H1 (cell line): ENCODE data around the gene PDE1C. TPM values are rescaled to one million over a fixed set of nuclear protein-coding genes. Genes with fewer than 3 reads are reported as not detected.

Experiments
- CTCF ChIA-PET: fragments of 300-600 bp; sonication (Branson Sonifier 250); formaldehyde crosslinking; loops from one replicate; lab custom pipeline; 2021; ENCODE audit not compliant: partially characterized antibody; lab: Charles Lee
- POLR2A ChIA-PET: fragments of 300-600 bp; sonication (Branson Sonifier 250); formaldehyde crosslinking; loops from one replicate; lab custom pipeline; 2021; ENCODE audit warnings: inconsistent platforms; ENCODE audit not compliant: partially characterized antibody; lab: Charles Lee
- DNase-seq, 2 experiments: peaks; one replicate each; pipeline versions ENCODE4 v3.0.0 to v3.0.0-alpha.2; 2010 to 2022; ENCODE audit warnings: low spot score in 2 of 2, low read depth in 1 of 2, mixed read lengths in 1 of 2
- FAIRE-seq: peaks from 2 replicates; lab custom pipeline; 2011; peaks lifted over from hg19 to GRCh38; lab: Jason Lieb, UNC
- H2AFZ ChIP-seq: 2 replicates; pipeline ENCODE4 v1.8.1; 2012; ENCODE audit warnings: low read length, inconsistent platforms
- H2AK5ac ChIP-seq: 2 replicates; pipeline ENCODE4 v1.6.1; 2013; ENCODE audit warnings: low read depth, low read length
- H2BK120ac ChIP-seq: replicated peaks from 2 replicates; pipeline ENCODE3; 2013; ENCODE audit warnings: low read depth, low read length, inconsistent platforms
- H2BK12ac ChIP-seq: 2 replicates; pipeline ENCODE4 v1.6.1; 2013; ENCODE audit warnings: low read depth, low read length
- H2BK15ac ChIP-seq: 2 replicates; pipeline ENCODE4 v1.6.1; 2013; ENCODE audit warnings: low read length
- H2BK20ac ChIP-seq: 2 replicates; pipeline ENCODE4 v1.6.1; 2013; ENCODE audit warnings: low read length
- H2BK5ac ChIP-seq: 2 replicates; pipeline ENCODE4 v1.6.1; 2013; ENCODE audit warnings: low read depth, low read length
- H3K14ac ChIP-seq: 2 replicates; pipeline ENCODE4 v1.6.1; 2013; ENCODE audit warnings: inconsistent platforms; ENCODE audit not compliant: insufficient read length
- H3K18ac ChIP-seq: 2 replicates; pipeline ENCODE4 v1.6.1; 2013; ENCODE audit warnings: low read length; ENCODE audit errors: extremely low read depth
- H3K23ac ChIP-seq: 2 replicates; pipeline ENCODE4 v1.6.1; 2013; ENCODE audit warnings: inconsistent platforms; ENCODE audit not compliant: insufficient read length
- H3K23me2 ChIP-seq: 2 replicates; pipeline ENCODE4 v1.6.1; 2013; ENCODE audit warnings: low read depth, low read length
- H3K27ac ChIP-seq: 2 replicates; pipeline ENCODE4 v1.6.1; 2011; ENCODE audit warnings: low read depth, low read length, inconsistent platforms
- H3K27me3 ChIP-seq, 4 experiments: replicated peaks in 1 of 4; 1 replicate in 1 of 4; 2 replicates in 3 of 4; pipeline versions ENCODE4 v1.6.1 to v1.8.1; 2011 to 2013; ENCODE audit warnings: low read length in 3 of 4, mild to moderate bottlenecking in 3 of 4, inconsistent platforms in 2 of 4, mixed read lengths in 2 of 4, moderate library complexity in 1 of 4; ENCODE audit not compliant: control insufficient read depth in 3 of 4, insufficient read depth in 3 of 4; ENCODE audit errors: extremely low read depth in 1 of 4
- H3K36me3 ChIP-seq, 4 experiments: 2 replicates each; pipeline versions ENCODE4 v1.6.1 to v1.8.1; 2011 to 2013; ENCODE audit warnings: mild to moderate bottlenecking in 4 of 4, low read length in 3 of 4, moderate library complexity in 2 of 4, control low read depth in 1 of 4, inconsistent platforms in 1 of 4; ENCODE audit not compliant: insufficient read depth in 4 of 4, control insufficient read depth in 2 of 4
- H3K4ac ChIP-seq: replicated peaks from 2 replicates; pipeline ENCODE3; 2013; ENCODE audit warnings: low read length, low read depth, mixed read lengths, inconsistent platforms; ENCODE audit not compliant: insufficient read length
- H3K4me1 ChIP-seq, 4 experiments: replicated peaks in 1 of 4; 1 replicate in 1 of 4; 2 replicates in 3 of 4; pipeline versions ENCODE4 v1.6.1 to v1.8.1; 2011 to 2013; ENCODE audit warnings: low read length in 3 of 4, inconsistent platforms in 2 of 4, mixed read lengths in 1 of 4; ENCODE audit not compliant: insufficient read depth in 4 of 4, control insufficient read depth in 3 of 4
- H3K4me2 ChIP-seq, 2 experiments: 2 replicates each; pipeline versions ENCODE4 v1.6.1 to v1.8.1; 2011 to 2013; ENCODE audit warnings: low read depth in 2 of 2, low read length in 2 of 2, control low read depth in 1 of 2, inconsistent platforms in 1 of 2, mild to moderate bottlenecking in 1 of 2; ENCODE audit not compliant: insufficient read depth in 1 of 2
- H3K4me3 ChIP-seq, 4 experiments: fragments of 200-600, 300-600 bp in 1 of 4; sonication (generic), shearing (Covaris generic), sonication (Bioruptor Twin) in 1 of 4; 2 replicates each; pipeline versions ENCODE4 v1.5.1 to v1.8.1; 2011 to 2016; ENCODE audit warnings: low read length in 4 of 4, low read depth in 3 of 4, control low read depth in 2 of 4, inconsistent platforms in 2 of 4, mild to moderate bottlenecking in 2 of 4, mixed read lengths in 1 of 4, moderate library complexity in 1 of 4; ENCODE audit not compliant: insufficient read depth in 2 of 4; ENCODE audit errors: extremely low read depth in 1 of 4
- H3K56ac ChIP-seq: replicated peaks from 2 replicates; pipeline ENCODE3; 2013; ENCODE audit warnings: low read depth, mild to moderate bottlenecking, mixed read lengths, low read length, inconsistent platforms; ENCODE audit not compliant: insufficient read length
- H3K79me1 ChIP-seq: 2 replicates; pipeline ENCODE4 v1.6.1; 2013; ENCODE audit warnings: low read depth, low read length, control low read depth
- H3K79me2 ChIP-seq, 2 experiments: 2 replicates each; pipeline versions ENCODE4 v1.6.1 to v1.8.1; 2012 to 2013; ENCODE audit warnings: low read length in 2 of 2, mild to moderate bottlenecking in 2 of 2, inconsistent platforms in 1 of 2; ENCODE audit not compliant: insufficient read depth in 2 of 2, control insufficient read depth in 1 of 2
- H3K9ac ChIP-seq, 4 experiments: replicated peaks in 1 of 4; 1 replicate in 1 of 4; 2 replicates in 3 of 4; pipeline versions ENCODE4 v1.6.1 to v1.8.1; 2011 to 2013; ENCODE audit warnings: low read depth in 3 of 4, low read length in 3 of 4, control low read depth in 2 of 4, mild to moderate bottlenecking in 2 of 4, moderate library complexity in 2 of 4, inconsistent platforms in 1 of 4; ENCODE audit errors: extremely low read depth in 1 of 4
- H3K9me3 ChIP-seq, 2 experiments: 2 replicates each; pipeline versions ENCODE4 v1.6.1 to v1.8.1; 2012 to 2013; ENCODE audit warnings: mild to moderate bottlenecking in 2 of 2, moderate library complexity in 2 of 2, control low read depth in 1 of 2, inconsistent platforms in 1 of 2, low read depth in 1 of 2, low read length in 1 of 2, mixed read lengths in 1 of 2; ENCODE audit not compliant: insufficient read depth in 2 of 2
- H4K20me1 ChIP-seq, 2 experiments: replicated peaks in 1 of 2; 2 replicates each; pipeline versions ENCODE3 to v1.8.1; 2011 to 2013; ENCODE audit warnings: inconsistent platforms in 2 of 2, low read length in 2 of 2, mild to moderate bottlenecking in 1 of 2; ENCODE audit not compliant: insufficient read depth in 2 of 2, control insufficient read depth in 1 of 2
- H4K5ac ChIP-seq: 2 replicates; pipeline ENCODE4 v1.6.1; 2013; ENCODE audit warnings: low read length, low read depth, mixed read lengths, inconsistent platforms; ENCODE audit not compliant: insufficient read length
- H4K8ac ChIP-seq: 2 replicates; pipeline ENCODE4 v1.8.0; 2013; ENCODE audit warnings: mild to moderate bottlenecking, moderate library complexity, low read length, inconsistent platforms; ENCODE audit not compliant: insufficient read depth; ENCODE audit errors: extremely low read depth
- H4K91ac ChIP-seq: replicated peaks from 2 replicates; pipeline ENCODE3; 2013; ENCODE audit warnings: low read length, mixed read lengths, inconsistent platforms; ENCODE audit not compliant: insufficient read length
- BACH1 ChIP-seq: IDR thresholded peaks from 2 replicates; pipeline ENCODE4 v1.6.1; 2012; ENCODE audit warnings: low read length, improper control_type of control experiment
- CHD1 ChIP-seq: IDR thresholded peaks from 2 replicates; pipeline ENCODE4 v1.6.1; 2012; ENCODE audit warnings: low read depth, low read length, improper control_type of control experiment
- CHD2 ChIP-seq: IDR thresholded peaks from 2 replicates; pipeline ENCODE4 v1.6.1; 2012; ENCODE audit warnings: low read length, improper control_type of control experiment
- EP300 ChIP-seq, 2 experiments: IDR thresholded peaks; 1 replicate in 1 of 2; 2 replicates in 1 of 2; pipeline ENCODE4 v1.6.1; 2011 to 2012; ENCODE audit warnings: low read depth in 2 of 2, low read length in 2 of 2, mild to moderate bottlenecking in 2 of 2, borderline replicate concordance in 1 of 2, inconsistent platforms in 1 of 2, moderate library complexity in 1 of 2
- NRF1 ChIP-seq: IDR thresholded peaks from 2 replicates; pipeline ENCODE4 v1.6.1; 2011; ENCODE audit warnings: mild to moderate bottlenecking, low read depth, low read length, improper control_type of control experiment
- POLR2A ChIP-seq, 2 experiments: IDR thresholded peaks; 1 replicate in 1 of 2; 2 replicates in 1 of 2; pipeline ENCODE4 v1.6.1; 2011; ENCODE audit warnings: low read depth in 2 of 2, low read length in 2 of 2, mild to moderate bottlenecking in 2 of 2; ENCODE audit errors: control extremely low read depth in 1 of 2
- RAD21 ChIP-seq, 2 experiments: IDR thresholded peaks in 1 of 2; conservative IDR thresholded peaks in 1 of 2; 2 replicates each; pipeline ENCODE4 v1.6.1; 2011; ENCODE audit warnings: low read depth in 2 of 2, low read length in 2 of 2, improper control_type of control experiment in 1 of 2, inconsistent platforms in 1 of 2, mild to moderate bottlenecking in 1 of 2, moderate library complexity in 1 of 2
- SAP30 ChIP-seq: fragments of 300-600 bp; sonication (generic); IDR thresholded peaks from 2 replicates; pipeline ENCODE4 v1.7.1; 2012; ENCODE audit warnings: low read length, moderate library complexity, mild to moderate bottlenecking, inconsistent platforms; ENCODE audit not compliant: insufficient read depth, insufficient replicate concordance
- SIN3A ChIP-seq, 2 experiments: IDR thresholded peaks in 1 of 2; conservative IDR thresholded peaks in 1 of 2; 2 replicates each; pipeline ENCODE4 v1.6.1; 2011 to 2012; ENCODE audit warnings: low read length in 2 of 2, improper control_type of control experiment in 1 of 2, low read depth in 1 of 2, mild to moderate bottlenecking in 1 of 2
- SIRT6 ChIP-seq: IDR thresholded peaks from one replicate; pipeline ENCODE4 v1.7.1; 2012; ENCODE audit warnings: low read length, inconsistent platforms
- SRF ChIP-seq: IDR thresholded peaks from 2 replicates; pipeline ENCODE4 v1.6.1; 2011; ENCODE audit warnings: mild to moderate bottlenecking, low read depth, low read length, moderate library complexity
- polyA plus RNA-seq, 7 experiments: library from polyadenylated mRNA; depleted of rRNA in 3 of 7; stranded (reverse) in 5 of 7; unstranded in 2 of 7; fragments of >200 nt in 5 of 7; fragments of 200-250 nt in 2 of 7; gene quantifications; 1 replicate in 5 of 7; 2 replicates in 1 of 7; 4 replicates in 1 of 7; pipeline versions ENCODE4 v1.2.1 to v1.2.3, GENCODE V29; 2011 to 2013; ENCODE audit warnings: missing spikeins in 2 of 7, mixed read lengths in 2 of 7
- total RNA-seq: library from RNA; stranded (reverse); fragmentation: NEBNext Ultra II Directional; extraction: Animal tissue kit (Norgen Biotek cat#: 25700); gene quantifications from 2 replicates; pipeline ENCODE4 v1.2.1, GENCODE V29; 2021
- TF ChIP-seq, protein P1 (sequence below): IDR thresholded peaks from 2 replicates; pipeline ENCODE4 v1.6.1; 2012; ENCODE audit warnings: inconsistent platforms

The PDE1C gene
- total and polyA plus RNA-seq, 2 of the 8 experiments (the other 6 are each of a cell fraction or from before 2014, with no cell fraction given): 0.11 to 1.1 TPM

- H4K8ac ChIP-seq: no peak overlapping the region
- no peak overlapping the region for H3K14ac ChIP-seq
- DNase-seq (no peak), FAIRE-seq (no peak)
- ChIA-PET CTCF (interaction anchor here (1.3 kb wide), 1 partner anchor 23 kb away, joined by 3 read pairs; the partner anchor contains the start of gene PDE1C), POLR2A (no interaction called here)
- H3K4me3 ChIP-seq: no peak overlapping the region
- H4K5ac ChIP-seq: no peak overlapping the region
- no peaks in the 10 kb centered on the region for H4K20me1 ChIP-seq
- no peak overlapping the region for H2BK12ac ChIP-seq
- no peak overlapping the region for H3K9ac ChIP-seq
- H3K18ac ChIP-seq: no peak overlapping the region
- H3K56ac ChIP-seq: no peak overlapping the region
- no peak overlapping the region for H2BK5ac ChIP-seq
- H3K9me3 ChIP-seq: no peaks in the 10 kb centered on the region
- H3K23me2 ChIP-seq: no peaks in the 10 kb centered on the region
- no peak overlapping the region for H3K4me2 ChIP-seq
- no peak overlapping the region for H2BK15ac ChIP-seq
- no peaks in the 10 kb centered on the region for H3K79me2 ChIP-seq
- H2BK120ac ChIP-seq: no peak overlapping the region
- no peak overlapping the region for H2AFZ ChIP-seq
- H3K23ac ChIP-seq: no peak overlapping the region
- peaks cover 0 to 1% (median 0%) of the 10 kb centered on the region in 4 experiments; a peak in 1 of 7 replicates for H3K27me3 ChIP-seq
- no peaks in the 10 kb centered on the region for H3K36me3 ChIP-seq
- no peak overlapping the region for H4K91ac ChIP-seq
- H2AK5ac ChIP-seq: no peak overlapping the region
- no peak overlapping the region for H3K4ac ChIP-seq
- no peak overlapping the region for H3K27ac ChIP-seq
- peaks cover 0 to 6% (median 0%) of the 10 kb centered on the region in 4 experiments; a peak in 3 of 7 replicates for H3K4me1 ChIP-seq
- H3K79me1 ChIP-seq: no peaks in the 10 kb centered on the region
- no peak overlapping the region for H2BK20ac ChIP-seq
- TF ChIP-seq RAD21 (IDR thresholded peaks at IDR 0.05 in 1 of 2, conservative IDR thresholded peaks at IDR 0.05 in 1 of 2; ENCODE audit: low read depth in 2 of 2, low read length in 2 of 2): no peak
- TF ChIP-seq CHD1: no peak
- no peak for TF ChIP-seq SAP30
- TF ChIP-seq SIN3A (conservative IDR thresholded peaks at IDR 0.05 in 1 of 2, IDR thresholded peaks at IDR 0.05 in 1 of 2; ENCODE audit: low read depth in 1 of 2, low read length in 2 of 2): no peak
- no peak for TF ChIP-seq NRF1
- TF ChIP-seq CHD2: no peak
- no peak for TF ChIP-seq SIRT6
- no peak for TF ChIP-seq SRF
- no peak for TF ChIP-seq BACH1
- TF ChIP-seq, protein P1, sequence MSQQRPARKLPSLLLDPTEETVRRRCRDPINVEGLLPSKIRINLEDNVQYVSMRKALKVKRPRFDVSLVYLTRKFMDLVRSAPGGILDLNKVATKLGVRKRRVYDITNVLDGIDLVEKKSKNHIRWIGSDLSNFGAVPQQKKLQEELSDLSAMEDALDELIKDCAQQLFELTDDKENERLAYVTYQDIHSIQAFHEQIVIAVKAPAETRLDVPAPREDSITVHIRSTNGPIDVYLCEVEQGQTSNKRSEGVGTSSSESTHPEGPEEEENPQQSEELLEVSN: no peak
- TF ChIP-seq POLR2A (IDR thresholded peaks at IDR 0.05; ENCODE audit: control extremely low read depth in 1 of 2, low read depth in 2 of 2, low read length in 2 of 2): no peak
- TF ChIP-seq EP300 (IDR thresholded peaks at IDR 0.05; ENCODE audit: borderline replicate concordance in 1 of 2, low read depth in 2 of 2, low read length in 2 of 2): no peak
These were observed 22.4 kb downstream of the PDE1C start for GRCh38 chr7:32047801-32048200.
